Calu3 (cell line): ENCODE data around the gene ATP2C1. TPM values are rescaled to one million over a fixed set of nuclear protein-coding genes. Genes with fewer than 3 reads are reported as not detected.
"Not testable (repeated sequence)": the region's sequence is repeated elsewhere in the genome, so short reads cannot be mapped to it uniquely, and the experiment has no call there.

Experiments used
- BruUV-seq: library from RNA; stranded (reverse); fragments of 400-500 nt; replicated peaks from 2 replicates; lab custom pipeline; 2021; lab: Mats Ljungman, UMichigan
- CTCF ChIA-PET: fragments of 300-600 bp; sonication (Branson Sonifier 250); formaldehyde crosslinking; loops from one replicate; lab custom pipeline; 2022; ENCODE audit warnings: antibody characterized with exemption; lab: Charles Lee
- DNase-seq: peaks from one replicate; pipeline ENCODE4 v3.0.0; 2022
- H3K27ac Mint-ChIP-seq: one replicate; pipeline ENCODE4 v1.8.0; 2022; ENCODE audit warnings: mixed read lengths; ENCODE audit not compliant: unreplicated experiment
- H3K27me3 Mint-ChIP-seq: one replicate; pipeline ENCODE4 v1.8.0; 2022; ENCODE audit warnings: mixed read lengths; ENCODE audit not compliant: unreplicated experiment
- H3K36me3 Mint-ChIP-seq: one replicate; pipeline ENCODE4 v1.8.0; 2022; ENCODE audit warnings: mild to moderate bottlenecking, moderate library complexity, mixed read lengths; ENCODE audit not compliant: insufficient read depth, unreplicated experiment
- H3K4me1 Mint-ChIP-seq: one replicate; pipeline ENCODE4 v1.8.0; 2022; ENCODE audit warnings: mild to moderate bottlenecking, low read depth, mixed read lengths; ENCODE audit not compliant: unreplicated experiment
- H3K4me3 Mint-ChIP-seq: one replicate; pipeline ENCODE4 v1.8.0; 2022; ENCODE audit warnings: mild to moderate bottlenecking, low read depth, moderate library complexity, mixed read lengths; ENCODE audit not compliant: unreplicated experiment
- H3K9me3 Mint-ChIP-seq: one replicate; pipeline ENCODE4 v1.8.0; 2022; ENCODE audit warnings: low read depth, mixed read lengths; ENCODE audit not compliant: unreplicated experiment
- CTCF ChIP-seq: fragments of 200-600 bp; IDR thresholded peaks from one replicate; pipeline ENCODE4 v1.8.0; 2022; ENCODE audit warnings: antibody characterized with exemption; ENCODE audit not compliant: unreplicated experiment
- intact Hi-C: fragments of 100-400 bp; cut with micrococcal nuclease; formaldehyde crosslinking; loops from one replicate; pipeline ENCODE4 v1.10.0; 2022; ENCODE audit not compliant: unreplicated experiment
- total RNA-seq: library from RNA; stranded (reverse); gene quantifications from 2 replicates; pipeline ENCODE4 v1.2.3, GENCODE V29; 2022

The ATP2C1 gene
- total RNA-seq, 1 experiment from 2014 or later: 361 TPM

GRCh38 chr3:130854208-130854864 is 39.5 kb upstream of the ATP2C1 start:
- Mint-ChIP-seq H3K4me3 (no peak overlapping the region), H3K9me3 (no peaks in the 10 kb centered on the region), H3K27ac (no peak overlapping the region), H3K4me1 (peaks cover 84% of the 10 kb centered on the region), H3K27me3 (no peaks in the 10 kb centered on the region), H3K36me3 (peaks cover 32% of the 10 kb centered on the region)
- intact Hi-C loops: no loop called here
- CTCF ChIA-PET: interaction anchor here (1.1 kb wide), 1 partner anchor 108 kb away, joined by 3 read pairs; the partner anchor contains the start of gene PIK3R4
- no TSS peak for BruUV-seq
- DNase-seq: no peak
- TF ChIP-seq CTCF: no peak

- no peak for TF ChIP-seq CTCF
- peak; percentile 67 for DNase-seq
- H3K4me1 Mint-ChIP-seq: peaks cover 75% of the 10 kb centered on the region
- H3K27ac Mint-ChIP-seq: peak overlapping the region; percentile 78
- H3K9me3 Mint-ChIP-seq: no peaks in the 10 kb centered on the region
- peaks cover 7% of the 10 kb centered on the region for H3K36me3 Mint-ChIP-seq
- CTCF ChIA-PET: interaction anchor here (0.6 to 2.8 kb wide), 6 partner anchors 9 to 152 kb away, joined by 3 to 10 read pairs (median 3); partner anchors contain the start of gene ATP2C1
- H3K27me3 Mint-ChIP-seq: no peaks in the 10 kb centered on the region
- peak overlapping the region; percentile 51 for H3K4me3 Mint-ChIP-seq
- BruUV-seq: no TSS peak
- intact Hi-C loops: no loop called here
Observed at GRCh38 chr3:130857336-130858026, 36.4 kb upstream of the ATP2C1 start.

GRCh38 chr3:130862130-130862529 is 31.8 kb upstream of the ATP2C1 start:
- H3K27me3 Mint-ChIP-seq, CTCF ChIA-PET, H3K9me3 Mint-ChIP-seq, H3K4me3 Mint-ChIP-seq, BruUV-seq, intact Hi-C loops, DNase-seq, H3K27ac Mint-ChIP-seq: not testable (repeated sequence)
- peaks cover 11% of the 10 kb centered on the region for H3K36me3 Mint-ChIP-seq
- peaks cover 56% of the 10 kb centered on the region for H3K4me1 Mint-ChIP-seq

GRCh38 chr3:130865489-130865888 is 28.4 kb upstream of the ATP2C1 start:
- no peak for TF ChIP-seq CTCF
- no TSS peak for BruUV-seq
- CTCF ChIA-PET: no interaction called here
- intact Hi-C loops: no loop called here
- no peak overlapping the region for H3K27ac Mint-ChIP-seq
- H3K36me3 Mint-ChIP-seq: peaks cover 5% of the 10 kb centered on the region
- H3K9me3 Mint-ChIP-seq: peaks cover 8% of the 10 kb centered on the region
- no peak for DNase-seq
- no peak overlapping the region for H3K4me3 Mint-ChIP-seq
- peaks cover 43% of the 10 kb centered on the region for H3K4me1 Mint-ChIP-seq
- H3K27me3 Mint-ChIP-seq: no peaks in the 10 kb centered on the region
